ENCODE results near the gene BTBD9.

The BTBD9 gene

GRCh38 chr6:38453861-38454260, 185.9 kb downstream of the BTBD9 start:
- H3K4me1 Mint-ChIP-seq (ENCODE audit: low read depth in 2 of 2), result peaks cover 0 to 24% of the 10 kb centered on the region in 2 donors
- no peaks in the 10 kb centered on the region for H3K36me3 Mint-ChIP-seq (ENCODE audit: insufficient read depth)
- ATAC-seq (replicated peaks) (no peak), DNase-seq (no peak)
- no peak overlapping the region for H3K27ac Mint-ChIP-seq
- H3K9me3 Mint-ChIP-seq, result no peaks in the 10 kb centered on the region
- H3K27me3 Mint-ChIP-seq, result no peaks in the 10 kb centered on the region
- no peak overlapping the region for H3K4me3 Mint-ChIP-seq

- H3K4me1 Mint-ChIP-seq (ENCODE audit: low read depth in 2 of 2), result peaks cover 0 to 17% of the 10 kb centered on the region in 2 donors
- ATAC-seq (replicated peaks) (no peak), DNase-seq (no peak)
- H3K9me3 Mint-ChIP-seq, result no peaks in the 10 kb centered on the region
- H3K36me3 Mint-ChIP-seq (ENCODE audit: insufficient read depth), result no peaks in the 10 kb centered on the region
- no peak overlapping the region for H3K27ac Mint-ChIP-seq
- no peak overlapping the region for H3K4me3 Mint-ChIP-seq
- no peaks in the 10 kb centered on the region for H3K27me3 Mint-ChIP-seq
Observed at GRCh38 chr6:38452816-38453660, 186.7 kb downstream of the BTBD9 start.

DNA sequence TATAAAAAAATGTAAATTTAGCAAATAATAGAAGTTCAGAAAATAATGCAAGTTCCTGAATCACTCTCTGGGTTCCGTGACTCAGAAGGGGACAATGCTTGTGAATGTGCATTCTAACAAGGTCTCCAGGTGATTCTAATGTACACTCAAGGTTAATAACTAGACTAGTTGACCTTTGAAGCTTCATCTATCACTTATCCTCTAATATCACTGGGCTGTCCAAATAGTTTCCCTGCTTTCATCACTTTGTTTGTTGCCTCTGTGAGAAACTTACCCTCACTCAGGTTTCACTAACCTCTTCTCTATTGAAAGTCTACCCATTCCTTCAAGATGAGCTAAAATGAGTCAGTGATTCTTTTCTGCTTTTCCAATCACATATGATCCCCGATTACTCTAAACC, 189.0 kb downstream of the BTBD9 start:
- H3K27me3 Mint-ChIP-seq, result no peaks in the 10 kb centered on the region
- H3K4me1 Mint-ChIP-seq (ENCODE audit: low read depth in 2 of 2), result peaks cover 0 to 3% of the 10 kb centered on the region in 2 donors
- H3K4me3 Mint-ChIP-seq, result no peak overlapping the region
- no peaks in the 10 kb centered on the region for H3K36me3 Mint-ChIP-seq (ENCODE audit: insufficient read depth)
- no peak for DNase-seq
- H3K9me3 Mint-ChIP-seq, result no peaks in the 10 kb centered on the region
- no peak overlapping the region for H3K27ac Mint-ChIP-seq
- ATAC-seq (replicated peaks), result no peak

DNA sequence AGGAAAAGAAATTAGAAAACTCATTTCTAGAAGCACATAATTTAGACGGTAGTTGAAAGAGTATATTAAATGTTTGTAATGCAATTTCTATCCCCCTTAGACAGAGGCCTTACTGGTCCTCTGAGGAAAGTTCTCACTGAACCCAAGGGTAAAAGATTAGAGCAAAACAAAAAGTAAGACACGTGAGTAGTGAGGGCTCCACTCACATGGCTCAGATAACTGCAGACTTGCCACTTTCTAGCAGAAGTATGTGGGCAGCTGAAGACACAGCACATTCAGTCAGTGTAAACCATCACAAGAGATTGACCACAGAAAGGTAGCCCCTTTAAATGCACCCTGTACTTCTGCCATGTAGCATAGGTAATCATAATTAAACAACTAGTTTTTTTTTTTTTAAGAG, 193.8 kb downstream of the BTBD9 start:
- H3K4me3 Mint-ChIP-seq, result no peak overlapping the region
- no peak overlapping the region for H3K27ac Mint-ChIP-seq
- H3K36me3 Mint-ChIP-seq (ENCODE audit: insufficient read depth), result no peaks in the 10 kb centered on the region
- ATAC-seq (replicated peaks) (no peak), DNase-seq (no peak)
- no peaks in the 10 kb centered on the region for H3K27me3 Mint-ChIP-seq
- no peaks in the 10 kb centered on the region for H3K9me3 Mint-ChIP-seq
- peaks cover 8 to 14% of the 10 kb centered on the region in 2 donors for H3K4me1 Mint-ChIP-seq (ENCODE audit: low read depth in 2 of 2)

DNA sequence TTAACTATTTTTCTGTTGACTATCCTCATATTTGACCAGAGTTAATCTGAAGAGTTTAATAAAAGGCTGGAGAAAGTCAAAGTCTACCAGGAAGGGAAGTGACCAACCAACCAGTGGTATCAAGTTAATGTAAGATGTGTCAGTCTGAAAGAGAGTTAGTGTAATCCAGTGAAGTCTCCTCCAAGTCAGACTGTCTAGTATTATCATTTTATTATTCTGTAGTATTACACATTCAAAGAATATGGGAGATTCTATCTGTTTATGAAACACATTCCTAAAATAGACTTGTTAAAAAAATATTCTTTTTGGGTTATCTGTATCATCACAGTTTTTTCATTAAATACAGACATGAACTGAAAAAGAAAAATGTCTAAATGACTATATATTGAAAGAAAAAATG, 194.4 kb downstream of the BTBD9 start:
- Mint-ChIP-seq H3K36me3 (ENCODE audit: insufficient read depth) (no peaks in the 10 kb centered on the region), H3K9me3 (no peaks in the 10 kb centered on the region), H3K27me3 (no peaks in the 10 kb centered on the region), H3K4me3 (no peak overlapping the region), H3K27ac (no peak overlapping the region), H3K4me1 (ENCODE audit: low read depth in 2 of 2) (peaks cover 8 to 14% of the 10 kb centered on the region in 2 donors)
- DNase-seq (no peak), ATAC-seq (replicated peaks) (no peak)

- no peak for DNase-seq
- peak overlapping the region; percentile 7 to 12 for H3K27ac Mint-ChIP-seq
- H3K4me3 Mint-ChIP-seq, result no peak overlapping the region
- no peaks in the 10 kb centered on the region for H3K9me3 Mint-ChIP-seq
- H3K4me1 Mint-ChIP-seq (ENCODE audit: low read depth in 2 of 2), result peaks cover 10 to 21% of the 10 kb centered on the region in 2 donors
- ATAC-seq (replicated peaks), result no peak
- H3K36me3 Mint-ChIP-seq (ENCODE audit: insufficient read depth), result no peaks in the 10 kb centered on the region
- no peaks in the 10 kb centered on the region for H3K27me3 Mint-ChIP-seq
Observed at GRCh38 chr6:38443352-38444144, 196.2 kb downstream of the BTBD9 start.

DNA sequence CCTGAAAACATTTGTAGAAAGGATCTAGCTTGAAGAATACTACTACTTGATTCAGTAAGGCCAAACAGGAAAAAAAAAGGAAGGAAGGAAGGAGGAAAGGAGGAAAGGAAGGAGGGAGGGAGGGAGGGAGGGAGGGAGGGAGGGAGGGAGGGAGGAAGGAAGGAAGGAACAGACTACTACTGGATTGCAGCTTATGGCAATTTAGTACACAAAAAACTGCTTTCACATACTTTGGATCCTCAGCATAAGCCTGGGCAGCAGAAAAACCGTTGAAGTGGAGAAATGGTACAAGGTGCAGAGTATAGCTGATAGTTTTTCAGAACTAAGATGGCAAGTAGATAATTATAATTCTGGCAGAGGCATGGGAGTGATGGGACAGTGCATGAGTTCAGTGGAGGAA, 201.6 kb downstream of the BTBD9 start:
- no peak overlapping the region for H3K4me3 Mint-ChIP-seq
- no peaks in the 10 kb centered on the region for H3K36me3 Mint-ChIP-seq (ENCODE audit: insufficient read depth)
- ATAC-seq (replicated peaks) (no peak), DNase-seq (no peak)
- H3K4me1 Mint-ChIP-seq (ENCODE audit: low read depth in 2 of 2), result peaks cover 9 to 27% of the 10 kb centered on the region in 2 donors
- peak overlapping the region in 1 of 2 donors; percentile 80 for H3K27ac Mint-ChIP-seq
- no peaks in the 10 kb centered on the region for H3K9me3 Mint-ChIP-seq
- no peaks in the 10 kb centered on the region for H3K27me3 Mint-ChIP-seq

DNA sequence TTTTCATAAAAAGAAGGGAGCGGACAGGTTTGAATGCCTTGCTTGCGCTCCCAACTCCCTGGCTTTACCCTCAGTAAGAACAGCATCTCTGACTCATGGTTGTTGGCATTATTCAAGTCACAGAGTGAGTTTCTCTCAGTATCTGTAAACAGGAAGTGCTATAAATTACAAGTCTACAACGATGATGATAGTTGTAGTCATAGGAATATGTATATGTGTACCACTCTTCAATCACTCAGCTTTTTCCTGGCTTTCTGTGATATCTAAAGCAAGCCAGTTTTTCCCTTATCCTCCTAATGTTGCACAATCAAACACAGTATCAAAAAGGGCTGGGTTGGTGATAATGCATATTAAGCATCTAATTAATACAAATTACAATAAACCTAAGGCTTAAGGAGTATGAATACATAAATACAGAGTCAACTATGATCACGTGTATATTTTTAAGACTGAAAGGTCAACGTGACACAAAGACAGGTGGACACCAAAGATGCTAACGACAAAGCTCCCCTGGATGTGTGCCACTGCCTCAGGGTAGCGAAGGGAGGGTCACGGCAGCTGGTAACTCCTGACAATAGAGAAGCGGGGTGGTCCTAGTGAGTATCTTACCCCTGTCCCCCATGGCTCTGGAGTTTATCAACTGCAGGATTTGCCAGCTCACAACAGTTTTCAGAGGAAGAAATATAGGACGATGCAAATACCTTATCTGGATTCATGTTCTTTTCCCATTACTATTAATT, 202.8 kb downstream of the BTBD9 start:
- no peaks in the 10 kb centered on the region for H3K27me3 Mint-ChIP-seq
- peak overlapping the region in 1 of 2 donors; percentile 25 for H3K27ac Mint-ChIP-seq
- no peaks in the 10 kb centered on the region for H3K9me3 Mint-ChIP-seq
- no peaks in the 10 kb centered on the region for H3K36me3 Mint-ChIP-seq (ENCODE audit: insufficient read depth)
- DNase-seq, result no peak
- H3K4me1 Mint-ChIP-seq (ENCODE audit: low read depth in 2 of 2), result peaks cover 9 to 27% of the 10 kb centered on the region in 2 donors
- no peak overlapping the region for H3K4me3 Mint-ChIP-seq
- ATAC-seq (replicated peaks), result no peak

DNA sequence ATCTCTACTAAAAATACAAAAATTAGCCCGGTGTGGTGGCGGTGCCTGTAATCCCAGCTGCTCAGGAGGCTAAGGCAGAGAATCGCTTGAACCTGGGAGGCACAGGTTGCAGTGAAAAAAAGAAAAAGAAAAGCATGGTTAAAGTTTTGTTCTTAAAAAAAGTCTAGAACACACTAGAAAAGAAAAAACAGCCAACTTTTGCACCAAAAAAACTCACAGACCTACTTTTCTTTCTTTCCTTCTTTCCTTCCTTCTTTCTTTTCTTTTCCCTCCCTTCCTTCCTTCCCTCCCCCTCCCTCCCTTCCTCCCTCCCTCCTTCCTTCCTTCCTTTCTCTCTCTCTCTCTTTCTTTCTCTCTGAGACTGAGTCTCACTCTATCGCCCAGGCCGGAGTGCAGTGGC, 204.4 kb downstream of the BTBD9 start:
- Mint-ChIP-seq H3K27ac (no peak overlapping the region), H3K4me3 (no peak overlapping the region), H3K4me1 (ENCODE audit: low read depth in 2 of 2) (peaks cover 9 to 30% of the 10 kb centered on the region in 2 donors), H3K27me3 (no peaks in the 10 kb centered on the region), H3K36me3 (ENCODE audit: insufficient read depth) (no peaks in the 10 kb centered on the region), H3K9me3 (no peaks in the 10 kb centered on the region)
- no peak for DNase-seq
- no peak for ATAC-seq (replicated peaks)

- ATAC-seq (replicated peaks), result no peak
- Mint-ChIP-seq H3K4me3 (no peak overlapping the region), H3K27ac (no peak overlapping the region), H3K36me3 (ENCODE audit: insufficient read depth) (no peaks in the 10 kb centered on the region), H3K27me3 (no peaks in the 10 kb centered on the region), H3K4me1 (ENCODE audit: low read depth in 2 of 2) (peaks cover 8 to 23% of the 10 kb centered on the region in 2 donors), H3K9me3 (no peaks in the 10 kb centered on the region)
- no peak for DNase-seq
Observed at GRCh38 chr6:38434051-38434450, 205.7 kb downstream of the BTBD9 start.

GRCh38 chr6:38432479-38432878, 207.2 kb downstream of the BTBD9 start:
- H3K27me3 Mint-ChIP-seq, result no peaks in the 10 kb centered on the region
- no peak overlapping the region for H3K27ac Mint-ChIP-seq
- H3K36me3 Mint-ChIP-seq (ENCODE audit: insufficient read depth), result no peaks in the 10 kb centered on the region
- H3K4me1 Mint-ChIP-seq (ENCODE audit: low read depth in 2 of 2), result peaks cover 4 to 10% of the 10 kb centered on the region in 2 donors
- ATAC-seq (replicated peaks) (no peak), DNase-seq (no peak)
- no peak overlapping the region for H3K4me3 Mint-ChIP-seq
- no peaks in the 10 kb centered on the region for H3K9me3 Mint-ChIP-seq

DNA sequence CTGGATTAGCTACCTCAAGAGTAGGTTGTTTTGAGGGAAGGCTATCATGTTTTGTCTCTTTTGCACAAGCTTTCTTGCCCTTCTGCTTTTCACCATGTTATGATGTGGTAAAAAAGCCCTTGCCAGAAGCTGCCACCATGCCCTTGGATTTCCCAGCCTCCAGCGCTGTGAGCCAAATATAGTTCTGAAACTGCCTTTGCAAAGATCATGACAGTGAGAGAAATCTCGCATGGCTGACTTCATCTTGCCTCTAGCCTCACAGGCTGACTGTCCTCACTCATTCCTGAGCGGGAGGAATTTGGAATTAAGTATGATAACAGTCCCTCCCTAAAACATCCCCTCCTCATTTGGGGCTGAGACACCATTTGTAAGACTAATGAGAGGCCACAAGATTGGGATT, 207.7 kb downstream of the BTBD9 start:
- Mint-ChIP-seq H3K4me3 (no peak overlapping the region), H3K27ac (no peak overlapping the region), H3K27me3 (no peaks in the 10 kb centered on the region), H3K9me3 (no peaks in the 10 kb centered on the region), H3K36me3 (ENCODE audit: insufficient read depth) (no peaks in the 10 kb centered on the region), H3K4me1 (ENCODE audit: low read depth in 2 of 2) (peaks cover 2 to 8% of the 10 kb centered on the region in 2 donors)
- ATAC-seq (replicated peaks) (no peak), DNase-seq (no peak)

- Mint-ChIP-seq H3K4me1 (ENCODE audit: low read depth in 2 of 2) (peaks cover 6% of the 10 kb centered on the region in 2 donors), H3K36me3 (ENCODE audit: insufficient read depth) (no peaks in the 10 kb centered on the region), H3K9me3 (no peaks in the 10 kb centered on the region), H3K27me3 (no peaks in the 10 kb centered on the region), H3K4me3 (no peak overlapping the region), H3K27ac (no peak overlapping the region)
- ATAC-seq (replicated peaks) (no peak), DNase-seq (no peak)
Observed at GRCh38 chr6:38429546-38429945, 210.2 kb downstream of the BTBD9 start.
